SU-DHL-6 (cell line): ENCODE measurements around the gene TSHZ2.
"Not testable (repeated sequence)": the region's sequence is repeated elsewhere in the genome, so short reads cannot be mapped to it uniquely, and the experiment has no call there.

Source experiments
- H2AFZ ChIP-seq: fragments of 200-600 bp; sonication (generic); 2 replicates; pipeline ENCODE4 v1.6.1; 2014; ENCODE audit warnings: low read depth, mild to moderate bottlenecking, moderate library complexity, mixed read lengths, antibody characterized with exemption, low read length; ENCODE audit not compliant: severe bottlenecking
- H3F3A ChIP-seq: fragments of 200-600 bp; shearing (Covaris generic); 2 replicates; pipeline ENCODE4 v1.6.0; 2016; ENCODE audit warnings: antibody characterized with exemption, mild to moderate bottlenecking; ENCODE audit not compliant: insufficient read depth
- H3K27ac ChIP-seq: fragments of 200-600 bp; sonication (generic); 2 replicates; pipeline ENCODE4 v1.5.1; 2016; ENCODE audit warnings: low read depth, mild to moderate bottlenecking, low read length, moderate library complexity, mixed read lengths
- H3K27me3 ChIP-seq: fragments of 200-600 bp; sonication (generic), shearing (Covaris generic); 2 replicates; pipeline ENCODE4 v1.6.0; 2014; ENCODE audit warnings: mild to moderate bottlenecking, low read length
- H3K36me3 ChIP-seq: fragments of 200-600 bp; sonication (generic); 2 replicates; pipeline ENCODE4 v1.6.1; 2014; ENCODE audit warnings: mild to moderate bottlenecking, low read length, mixed read lengths
- H3K4me2 ChIP-seq: fragments of 300-600, 200-600 bp; shearing (Covaris generic), sonication (generic); 2 replicates; pipeline ENCODE4 v1.6.0; 2014; ENCODE audit warnings: low read length, low read depth, mild to moderate bottlenecking; ENCODE audit not compliant: poor library complexity, severe bottlenecking
- H3K4me3 ChIP-seq: fragments of 200-600 bp; sonication (generic); 2 replicates; pipeline ENCODE4 v1.5.1; 2014; ENCODE audit warnings: antibody characterized with exemption, low read length, mild to moderate bottlenecking, mixed read lengths; ENCODE audit not compliant: insufficient read depth, poor library complexity, severe bottlenecking
- H3K79me2 ChIP-seq: fragments of 200-600 bp; sonication (generic); 2 replicates; pipeline ENCODE4 v1.6.1; 2014; ENCODE audit warnings: mild to moderate bottlenecking, low read length, moderate library complexity; ENCODE audit not compliant: insufficient read depth
- H3K9ac ChIP-seq: fragments of 200-600 bp; sonication (generic); 2 replicates; pipeline ENCODE4 v1.7.0; 2014; ENCODE audit warnings: mild to moderate bottlenecking, low read length
- H3K9me2 ChIP-seq: fragments of 200-600 bp; sonication (generic); replicated peaks from 2 replicates; pipeline ENCODE4 v1.6.1; 2014; ENCODE audit warnings: low read length; ENCODE audit not compliant: insufficient read depth
- H3K9me3 ChIP-seq: fragments of 200-600 bp; sonication (generic); 2 replicates; pipeline ENCODE4 v1.6.1; 2014; ENCODE audit warnings: low read length, mixed read lengths; ENCODE audit not compliant: insufficient read depth
- H4K20me1 ChIP-seq: fragments of 200-600 bp; sonication (generic); 2 replicates; pipeline ENCODE4 v1.6.1; 2014; ENCODE audit warnings: low read depth, mild to moderate bottlenecking, antibody characterized with exemption, low read length, moderate library complexity, mixed read lengths
- CTCF ChIP-seq: fragments of 200-600 bp; sonication (generic); IDR thresholded peaks from one replicate; pipeline ENCODE4 v1.5.1; 2017; ENCODE audit warnings: antibody characterized with exemption, mild to moderate bottlenecking, low read length, moderate library complexity; ENCODE audit not compliant: insufficient read depth, poor library complexity, severe bottlenecking
- EZH2phosphoT487 ChIP-seq: fragments of 200-600 bp; sonication (generic), shearing (Covaris generic); conservative IDR thresholded peaks from 2 replicates; pipeline ENCODE4 v1.6.1; 2018; ENCODE audit warnings: mild to moderate bottlenecking, antibody characterized with exemption, low read length, moderate library complexity, mixed read lengths

The TSHZ2 gene

GRCh38 chr20:53322651-53323050 is 350.5 kb downstream of the TSHZ2 start:
- Histone ChIP-seq H3K27ac (no peak overlapping the region), H3F3A (no peaks in the 10 kb centered on the region), H3K9ac (no peak overlapping the region), H2AFZ (no peak overlapping the region), H3K27me3 (no peaks in the 10 kb centered on the region), H3K9me3 (no peaks in the 10 kb centered on the region), H4K20me1 (no peaks in the 10 kb centered on the region), H3K4me3 (no peak overlapping the region), H3K9me2 (no peaks in the 10 kb centered on the region), H3K79me2 (no peaks in the 10 kb centered on the region), H3K4me2 (no peak overlapping the region), H3K36me3 (no peaks in the 10 kb centered on the region)
- TF ChIP-seq CTCF, result no peak

- not testable (repeated sequence) for H3K9me3 ChIP-seq, H3K27me3 ChIP-seq, H3K27ac ChIP-seq, H3K79me2 ChIP-seq, H3K4me3 ChIP-seq, H2AFZ ChIP-seq, H3K36me3 ChIP-seq, H4K20me1 ChIP-seq, H3K9me2 ChIP-seq, H3F3A ChIP-seq, H3K4me2 ChIP-seq, H3K9ac ChIP-seq
These were observed 351.3 kb downstream of the TSHZ2 start for GRCh38 chr20:53323460-53323859.

- H2AFZ ChIP-seq, result no peak overlapping the region
- H3K27ac ChIP-seq, result no peak overlapping the region
- no peaks in the 10 kb centered on the region for H3K9me3 ChIP-seq
- H3F3A ChIP-seq, result no peaks in the 10 kb centered on the region
- H3K36me3 ChIP-seq, result no peaks in the 10 kb centered on the region
- H3K9ac ChIP-seq, result no peak overlapping the region
- no peak overlapping the region for H3K4me2 ChIP-seq
- H3K27me3 ChIP-seq, result no peaks in the 10 kb centered on the region
- H3K9me2 ChIP-seq, result no peaks in the 10 kb centered on the region
- no peaks in the 10 kb centered on the region for H4K20me1 ChIP-seq
- no peak overlapping the region for H3K4me3 ChIP-seq
- no peaks in the 10 kb centered on the region for H3K79me2 ChIP-seq
- TF ChIP-seq CTCF (no peak), EZH2phosphoT487 (no peak)
These were observed 352.7 kb downstream of the TSHZ2 start for GRCh38 chr20:53324816-53325215.

GRCh38 chr20:53328961-53329360 is 356.8 kb downstream of the TSHZ2 start:
- Histone ChIP-seq H3K27ac (no peak overlapping the region), H4K20me1 (no peaks in the 10 kb centered on the region), H3K36me3 (no peaks in the 10 kb centered on the region), H3K9ac (no peak overlapping the region), H3K4me2 (no peak overlapping the region), H3K27me3 (no peaks in the 10 kb centered on the region), H3K4me3 (no peak overlapping the region), H3F3A (no peaks in the 10 kb centered on the region), H3K9me2 (no peaks in the 10 kb centered on the region), H3K79me2 (no peaks in the 10 kb centered on the region), H3K9me3 (no peaks in the 10 kb centered on the region), H2AFZ (no peak overlapping the region)
- TF ChIP-seq CTCF, result no peak
- TF ChIP-seq EZH2phosphoT487, result no peak
